H1 (cell line): ENCODE measurements around the gene TRAP1. TPM values are rescaled to one million over a fixed set of nuclear protein-coding genes. Genes with fewer than 3 reads are reported as not detected.

Experiments
- CTCF ChIA-PET: fragments of 300-600 bp; sonication (Branson Sonifier 250); formaldehyde crosslinking; loops from one replicate; lab custom pipeline; 2021; ENCODE audit not compliant: partially characterized antibody; lab: Charles Lee
- POLR2A ChIA-PET: fragments of 300-600 bp; sonication (Branson Sonifier 250); formaldehyde crosslinking; loops from one replicate; lab custom pipeline; 2021; ENCODE audit warnings: inconsistent platforms; ENCODE audit not compliant: partially characterized antibody; lab: Charles Lee
- DNase-seq, 2 experiments: peaks; one replicate each; pipeline versions ENCODE4 v3.0.0 to v3.0.0-alpha.2; 2010 to 2022; ENCODE audit warnings: low spot score in 2 of 2, low read depth in 1 of 2, mixed read lengths in 1 of 2
- FAIRE-seq: peaks from 2 replicates; lab custom pipeline; 2011; peaks lifted over from hg19 to GRCh38; lab: Jason Lieb, UNC
- H2AFZ ChIP-seq: 2 replicates; pipeline ENCODE4 v1.8.1; 2012; ENCODE audit warnings: low read length, inconsistent platforms
- H2AK5ac ChIP-seq: 2 replicates; pipeline ENCODE4 v1.6.1; 2013; ENCODE audit warnings: low read depth, low read length
- H2BK120ac ChIP-seq: replicated peaks from 2 replicates; pipeline ENCODE3; 2013; ENCODE audit warnings: low read depth, low read length, inconsistent platforms
- H2BK12ac ChIP-seq: 2 replicates; pipeline ENCODE4 v1.6.1; 2013; ENCODE audit warnings: low read depth, low read length
- H2BK15ac ChIP-seq: 2 replicates; pipeline ENCODE4 v1.6.1; 2013; ENCODE audit warnings: low read length
- H2BK20ac ChIP-seq: 2 replicates; pipeline ENCODE4 v1.6.1; 2013; ENCODE audit warnings: low read length
- H2BK5ac ChIP-seq: 2 replicates; pipeline ENCODE4 v1.6.1; 2013; ENCODE audit warnings: low read depth, low read length
- H3K14ac ChIP-seq: 2 replicates; pipeline ENCODE4 v1.6.1; 2013; ENCODE audit warnings: inconsistent platforms; ENCODE audit not compliant: insufficient read length
- H3K18ac ChIP-seq: 2 replicates; pipeline ENCODE4 v1.6.1; 2013; ENCODE audit warnings: low read length; ENCODE audit errors: extremely low read depth
- H3K23ac ChIP-seq: 2 replicates; pipeline ENCODE4 v1.6.1; 2013; ENCODE audit warnings: inconsistent platforms; ENCODE audit not compliant: insufficient read length
- H3K23me2 ChIP-seq: 2 replicates; pipeline ENCODE4 v1.6.1; 2013; ENCODE audit warnings: low read depth, low read length
- H3K27ac ChIP-seq: 2 replicates; pipeline ENCODE4 v1.6.1; 2011; ENCODE audit warnings: low read depth, low read length, inconsistent platforms
- H3K27me3 ChIP-seq, 4 experiments: replicated peaks in 1 of 4; 1 replicate in 1 of 4; 2 replicates in 3 of 4; pipeline versions ENCODE4 v1.6.1 to v1.8.1; 2011 to 2013; ENCODE audit warnings: low read length in 3 of 4, mild to moderate bottlenecking in 3 of 4, inconsistent platforms in 2 of 4, mixed read lengths in 2 of 4, moderate library complexity in 1 of 4; ENCODE audit not compliant: control insufficient read depth in 3 of 4, insufficient read depth in 3 of 4; ENCODE audit errors: extremely low read depth in 1 of 4
- H3K36me3 ChIP-seq, 4 experiments: 2 replicates each; pipeline versions ENCODE4 v1.6.1 to v1.8.1; 2011 to 2013; ENCODE audit warnings: mild to moderate bottlenecking in 4 of 4, low read length in 3 of 4, moderate library complexity in 2 of 4, control low read depth in 1 of 4, inconsistent platforms in 1 of 4; ENCODE audit not compliant: insufficient read depth in 4 of 4, control insufficient read depth in 2 of 4
- H3K4ac ChIP-seq: replicated peaks from 2 replicates; pipeline ENCODE3; 2013; ENCODE audit warnings: low read length, low read depth, mixed read lengths, inconsistent platforms; ENCODE audit not compliant: insufficient read length
- H3K4me1 ChIP-seq, 4 experiments: replicated peaks in 1 of 4; 1 replicate in 1 of 4; 2 replicates in 3 of 4; pipeline versions ENCODE4 v1.6.1 to v1.8.1; 2011 to 2013; ENCODE audit warnings: low read length in 3 of 4, inconsistent platforms in 2 of 4, mixed read lengths in 1 of 4; ENCODE audit not compliant: insufficient read depth in 4 of 4, control insufficient read depth in 3 of 4
- H3K4me2 ChIP-seq, 2 experiments: 2 replicates each; pipeline versions ENCODE4 v1.6.1 to v1.8.1; 2011 to 2013; ENCODE audit warnings: low read depth in 2 of 2, low read length in 2 of 2, control low read depth in 1 of 2, inconsistent platforms in 1 of 2, mild to moderate bottlenecking in 1 of 2; ENCODE audit not compliant: insufficient read depth in 1 of 2
- H3K4me3 ChIP-seq, 4 experiments: fragments of 200-600, 300-600 bp in 1 of 4; sonication (generic), shearing (Covaris generic), sonication (Bioruptor Twin) in 1 of 4; 2 replicates each; pipeline versions ENCODE4 v1.5.1 to v1.8.1; 2011 to 2016; ENCODE audit warnings: low read length in 4 of 4, low read depth in 3 of 4, control low read depth in 2 of 4, inconsistent platforms in 2 of 4, mild to moderate bottlenecking in 2 of 4, mixed read lengths in 1 of 4, moderate library complexity in 1 of 4; ENCODE audit not compliant: insufficient read depth in 2 of 4; ENCODE audit errors: extremely low read depth in 1 of 4
- H3K56ac ChIP-seq: replicated peaks from 2 replicates; pipeline ENCODE3; 2013; ENCODE audit warnings: low read depth, mild to moderate bottlenecking, mixed read lengths, low read length, inconsistent platforms; ENCODE audit not compliant: insufficient read length
- H3K79me1 ChIP-seq: 2 replicates; pipeline ENCODE4 v1.6.1; 2013; ENCODE audit warnings: low read depth, low read length, control low read depth
- H3K79me2 ChIP-seq, 2 experiments: 2 replicates each; pipeline versions ENCODE4 v1.6.1 to v1.8.1; 2012 to 2013; ENCODE audit warnings: low read length in 2 of 2, mild to moderate bottlenecking in 2 of 2, inconsistent platforms in 1 of 2; ENCODE audit not compliant: insufficient read depth in 2 of 2, control insufficient read depth in 1 of 2
- H3K9ac ChIP-seq, 4 experiments: replicated peaks in 1 of 4; 1 replicate in 1 of 4; 2 replicates in 3 of 4; pipeline versions ENCODE4 v1.6.1 to v1.8.1; 2011 to 2013; ENCODE audit warnings: low read depth in 3 of 4, low read length in 3 of 4, control low read depth in 2 of 4, mild to moderate bottlenecking in 2 of 4, moderate library complexity in 2 of 4, inconsistent platforms in 1 of 4; ENCODE audit errors: extremely low read depth in 1 of 4
- H3K9me3 ChIP-seq, 2 experiments: 2 replicates each; pipeline versions ENCODE4 v1.6.1 to v1.8.1; 2012 to 2013; ENCODE audit warnings: mild to moderate bottlenecking in 2 of 2, moderate library complexity in 2 of 2, control low read depth in 1 of 2, inconsistent platforms in 1 of 2, low read depth in 1 of 2, low read length in 1 of 2, mixed read lengths in 1 of 2; ENCODE audit not compliant: insufficient read depth in 2 of 2
- H4K20me1 ChIP-seq, 2 experiments: replicated peaks in 1 of 2; 2 replicates each; pipeline versions ENCODE3 to v1.8.1; 2011 to 2013; ENCODE audit warnings: inconsistent platforms in 2 of 2, low read length in 2 of 2, mild to moderate bottlenecking in 1 of 2; ENCODE audit not compliant: insufficient read depth in 2 of 2, control insufficient read depth in 1 of 2
- H4K5ac ChIP-seq: 2 replicates; pipeline ENCODE4 v1.6.1; 2013; ENCODE audit warnings: low read length, low read depth, mixed read lengths, inconsistent platforms; ENCODE audit not compliant: insufficient read length
- H4K8ac ChIP-seq: 2 replicates; pipeline ENCODE4 v1.8.0; 2013; ENCODE audit warnings: mild to moderate bottlenecking, moderate library complexity, low read length, inconsistent platforms; ENCODE audit not compliant: insufficient read depth; ENCODE audit errors: extremely low read depth
- H4K91ac ChIP-seq: replicated peaks from 2 replicates; pipeline ENCODE3; 2013; ENCODE audit warnings: low read length, mixed read lengths, inconsistent platforms; ENCODE audit not compliant: insufficient read length
- CREB1 ChIP-seq: IDR thresholded peaks from 2 replicates; pipeline ENCODE4 v1.6.1; 2012; ENCODE audit warnings: inconsistent platforms
- TCF12 ChIP-seq: IDR thresholded peaks from 2 replicates; pipeline ENCODE4 v1.6.1; 2011; ENCODE audit warnings: low read depth, mild to moderate bottlenecking, low read length
- WGBS, 2 experiments: shearing (Covaris generic) in 1 of 2; methylation state at CpG; one replicate each; pipeline versions ENCODE4 v1.1.6 to v1.1.7; 2013 to 2015; ENCODE audit warnings: low lambda C conversion rate in 2 of 2, mixed read lengths in 2 of 2, inconsistent platforms in 1 of 2, low coverage in 1 of 2, missing lambda C conversion rate in 1 of 2; ENCODE audit not compliant: insufficient replicate concordance in 2 of 2, insufficient coverage in 1 of 2, insufficient read length in 1 of 2; ENCODE audit errors: extremely low coverage in 1 of 2, missing lambda C conversion rate in 1 of 2; 5-methylcytosine and 5-hydroxymethylcytosine counted together
- polyA plus RNA-seq, 7 experiments: library from polyadenylated mRNA; depleted of rRNA in 3 of 7; stranded (reverse) in 5 of 7; unstranded in 2 of 7; fragments of >200 nt in 5 of 7; fragments of 200-250 nt in 2 of 7; gene quantifications; 1 replicate in 5 of 7; 2 replicates in 1 of 7; 4 replicates in 1 of 7; pipeline versions ENCODE4 v1.2.1 to v1.2.3, GENCODE V29; 2011 to 2013; ENCODE audit warnings: missing spikeins in 2 of 7, mixed read lengths in 2 of 7
- total RNA-seq: library from RNA; stranded (reverse); fragmentation: NEBNext Ultra II Directional; extraction: Animal tissue kit (Norgen Biotek cat#: 25700); gene quantifications from 2 replicates; pipeline ENCODE4 v1.2.1, GENCODE V29; 2021

The TRAP1 gene
- total and polyA plus RNA-seq, 2 of the 8 experiments (the other 6 are each of a cell fraction or from before 2014, with no cell fraction given), result 215 to 283 TPM

- ChIA-PET POLR2A (interaction anchor here (1.6 to 2.1 kb wide), 2 partner anchors 10 to 20 kb away, joined by 3 to 5 read pairs; no protein-coding TSS in a partner anchor), CTCF (no interaction called here)
- Histone ChIP-seq H4K91ac (no peak overlapping the region), H2AK5ac (no peak overlapping the region), H3K79me1 (peaks cover 13% of the 10 kb centered on the region; the same call in 1 of the 2 replicates), H3K27ac (no peak overlapping the region), H2BK12ac (no peak overlapping the region), H2AFZ (no peak overlapping the region), H2BK5ac (no peak overlapping the region), H3K27me3 (no peaks in the 10 kb centered on the region), H2BK20ac (no peak overlapping the region), H4K20me1 (peaks cover 4% of the 10 kb centered on the region in 2 experiments), H2BK120ac (no peak overlapping the region), H3K4me1 (peaks cover 0 to 6% (median 1%) of the 10 kb centered on the region in 4 experiments; a peak in 4 of 7 replicates), H3K36me3 (peaks cover 0 to 10% (median under 1%) of the 10 kb centered on the region in 4 experiments; a peak in 3 of 8 replicates), H3K4me3 (no peak overlapping the region), H4K5ac (no peak overlapping the region), H3K23ac (no peak overlapping the region), H3K18ac (no peak overlapping the region), H3K79me2 (peaks cover 8 to 62% of the 10 kb centered on the region in 2 experiments), H3K4me2 (no peak overlapping the region; a peak in 1 of 4 replicates), H3K9ac (no peak overlapping the region), H3K14ac (no peak overlapping the region), H2BK15ac (no peak overlapping the region), H3K23me2 (peaks cover 10% of the 10 kb centered on the region), H3K56ac (no peak overlapping the region), H3K4ac (no peak overlapping the region), H3K9me3 (no peaks in the 10 kb centered on the region), H4K8ac (no peak overlapping the region)
- WGBS, 2 experiments, result 93% methylated on average over 7 of the region's 7 CpGs; no CpG with 5 or more reads in 1 of the 2 experiments
- FAIRE-seq (no peak), DNase-seq (no peak)
- no peak for TF ChIP-seq TCF12
- TF ChIP-seq CREB1, result no peak
Measured at GRCh38 chr16:3715430-3715829, 1.9 kb downstream of the TRAP1 start.
